A673 (cell line): ENCODE measurements around the gene ANKS3.

ENCODE experiments used
- CTCF ChIP-seq: fragments of 300-800, 200-600 bp; sonication (generic); conservative IDR thresholded peaks from 2 replicates; pipeline ENCODE4 v1.5.1; 2017; ENCODE audit warnings: low read depth, mild to moderate bottlenecking, antibody characterized with exemption, low read length, moderate library complexity, mixed read lengths
- EZH2 ChIP-seq: fragments of 200-600 bp; sonication (generic); IDR thresholded peaks from 2 replicates; pipeline ENCODE4 v1.6.1; 2017; ENCODE audit warnings: borderline replicate concordance, low read depth, mild to moderate bottlenecking, mixed read lengths, antibody characterized with exemption, low read length; ENCODE audit not compliant: poor library complexity, severe bottlenecking

GRCh38 chr16:4651827-4652226 is 82.2 kb downstream of the ANKS3 start:
- no peak for TF ChIP-seq CTCF
- TF ChIP-seq EZH2, result no peak
